Spinal cord (tissue), 10 donors: ENCODE data around the gene FBXO11. TPM values are rescaled to one million over a fixed set of nuclear protein-coding genes. Genes with fewer than 3 reads are reported as not detected.

Source experiments
- DNase-seq, 6 donors: peaks; one replicate each; pipeline versions ENCODE4 v3.0.0 to v3.0.0-alpha.2; 2013 to 2015; ENCODE audit warnings: low spot score in 6 of 6, low read depth in 4 of 6
- H3K27ac ChIP-seq: one replicate; pipeline ENCODE4 v1.5.1; 2013; ENCODE audit warnings: low read depth, low read length, control low read depth
- H3K27me3 ChIP-seq: one replicate; pipeline ENCODE4 v1.6.1; 2013; ENCODE audit warnings: low read length; ENCODE audit not compliant: control insufficient read depth, insufficient read depth
- H3K36me3 ChIP-seq: one replicate; pipeline ENCODE4 v1.6.1; 2013; ENCODE audit warnings: low read length; ENCODE audit not compliant: control insufficient read depth, insufficient read depth
- H3K4me1 ChIP-seq: one replicate; pipeline ENCODE4 v1.6.1; 2013; ENCODE audit warnings: low read length; ENCODE audit not compliant: control insufficient read depth, insufficient read depth
- H3K4me3 ChIP-seq: one replicate; pipeline ENCODE4 v1.5.1; 2013; ENCODE audit warnings: low read depth, low read length, control low read depth
- H3K9me3 ChIP-seq: one replicate; pipeline ENCODE4 v1.6.1; 2013; ENCODE audit warnings: low read length; ENCODE audit not compliant: control insufficient read depth, insufficient read depth
- WGBS: methylation state at CpG from one replicate; pipeline ENCODE4 v1.1.5; 2013; ENCODE audit warnings: missing lambda C conversion rate; ENCODE audit not compliant: insufficient coverage; 5-methylcytosine and 5-hydroxymethylcytosine counted together
- polyA plus RNA-seq, 2 donors: library from polyadenylated mRNA; unstranded; fragments of 120-200 nt; gene quantifications; one replicate each; pipeline ENCODE4 v1.2.1, GENCODE V29; 2013; ENCODE audit not compliant: insufficient read length in 2 of 2
- total RNA-seq, 2 donors: library from RNA; depleted of rRNA in 1 of 2; stranded (reverse); fragments of 120-200 nt in 1 of 2; fragments of >200 nt in 1 of 2; gene quantifications; one replicate each; pipeline versions ENCODE4 v1.2.3 to v1.2.4, GENCODE V29; 2013 to 2014
- donor health status: healthy.

Gene FBXO11
- total and polyA plus RNA-seq, 4 donors, result 59.6 to 170 (median 94.6) TPM

DNA sequence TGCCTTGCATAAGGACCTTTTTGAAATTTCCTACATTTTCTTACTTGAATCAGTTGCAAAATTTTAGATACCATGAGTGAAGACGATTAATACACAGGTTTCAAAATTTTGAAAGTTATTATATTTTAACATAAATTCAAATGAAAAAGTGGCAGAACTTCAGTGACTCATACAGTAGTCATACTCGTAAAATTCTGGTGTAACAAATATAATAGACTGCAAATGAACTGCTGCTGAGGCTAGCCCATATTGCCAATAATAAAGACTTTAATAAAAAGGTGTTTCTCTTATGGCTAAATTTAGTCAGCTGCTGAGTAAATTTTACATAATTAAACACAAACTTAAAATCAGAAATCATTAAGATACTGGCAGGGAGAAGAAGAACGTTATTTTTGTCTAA lies 86.5 kb downstream of the FBXO11 start:
- no peak for DNase-seq
- H3K4me1 ChIP-seq, result no peaks in the 10 kb centered on the region
- no peaks in the 10 kb centered on the region for H3K9me3 ChIP-seq
- no peak overlapping the region for H3K27ac ChIP-seq
- no peak overlapping the region for H3K4me3 ChIP-seq
- H3K36me3 ChIP-seq, result peaks cover 36% of the 10 kb centered on the region
- WGBS, result no CpG with 5 or more reads among the region's 3 CpGs
- no peaks in the 10 kb centered on the region for H3K27me3 ChIP-seq

DNA sequence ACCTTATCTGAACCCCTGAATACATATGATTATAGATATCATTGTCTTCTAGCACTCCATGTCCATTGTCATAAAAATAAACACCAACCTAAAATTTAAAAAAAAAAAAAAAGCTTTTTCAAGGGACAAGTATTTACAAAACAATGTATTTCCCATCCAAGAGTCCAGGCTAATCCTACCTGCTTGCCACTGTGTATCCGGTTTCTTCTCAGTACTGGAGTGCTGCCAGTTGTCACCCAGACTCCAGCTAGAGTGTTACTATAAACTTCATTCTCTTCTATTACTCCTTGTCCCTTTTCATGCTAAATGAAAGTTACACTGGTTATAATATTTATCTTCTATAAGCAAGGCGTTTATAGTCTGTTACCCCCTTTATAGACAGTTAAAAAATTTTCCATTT lies 87.5 kb downstream of the FBXO11 start:
- peaks cover 31% of the 10 kb centered on the region for H3K36me3 ChIP-seq
- 80% methylated on average over 1 of the region's 2 CpGs for WGBS

DNA sequence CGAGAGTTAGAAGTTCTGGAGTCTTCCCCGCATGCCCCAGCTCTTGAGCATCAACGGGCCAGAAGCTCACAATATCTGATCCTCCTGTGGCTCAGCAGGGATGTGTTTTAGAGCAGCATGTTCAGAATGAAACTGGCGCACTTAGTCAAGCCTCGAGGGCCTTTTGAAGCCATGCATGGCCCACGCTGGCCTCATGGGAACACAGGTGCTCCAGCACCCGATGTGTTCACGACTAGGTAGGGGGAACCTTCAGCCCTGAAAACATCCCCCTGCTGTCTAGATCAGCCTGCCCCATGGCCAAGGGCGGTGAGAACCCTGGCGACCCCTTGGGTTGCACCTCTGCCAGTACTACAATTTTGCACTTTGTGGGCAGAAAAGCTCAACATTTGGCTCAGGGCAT lies 90.5 kb downstream of the FBXO11 start:
- no peak for DNase-seq
- Histone ChIP-seq H3K27me3 (no peaks in the 10 kb centered on the region), H3K27ac (no peak overlapping the region), H3K4me3 (no peak overlapping the region), H3K4me1 (no peaks in the 10 kb centered on the region), H3K36me3 (peaks cover 31% of the 10 kb centered on the region), H3K9me3 (no peaks in the 10 kb centered on the region)
- 93% methylated on average over 10 of the region's 10 CpGs for WGBS

More for the DNA sequence above, 87.5 kb downstream of the FBXO11 start:
- no peaks in the 10 kb centered on the region for H3K4me1 ChIP-seq
- H3K27ac ChIP-seq, result no peak overlapping the region
- DNase-seq, result no peak
- no peak overlapping the region for H3K4me3 ChIP-seq
- H3K9me3 ChIP-seq, result no peaks in the 10 kb centered on the region
- no peaks in the 10 kb centered on the region for H3K27me3 ChIP-seq

DNA sequence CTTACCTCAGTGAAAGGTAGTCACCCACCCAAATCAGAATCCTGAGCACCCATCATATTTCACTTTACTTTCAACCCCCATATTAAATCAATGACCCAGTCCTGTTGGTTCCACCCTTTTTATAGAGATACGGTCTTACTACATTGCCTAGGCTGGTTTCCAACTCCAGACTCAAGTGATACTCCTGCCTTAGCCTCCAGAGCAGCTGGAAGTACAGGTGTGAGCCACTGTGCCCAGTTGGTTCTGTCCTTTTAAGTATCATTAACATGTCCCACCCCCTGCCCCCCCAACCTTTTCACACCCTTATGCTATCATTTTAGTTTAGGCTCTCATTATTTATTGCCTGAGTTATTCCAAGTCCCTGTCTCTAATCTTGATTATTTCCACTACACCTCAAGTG lies 94.6 kb downstream of the FBXO11 start:
- H3K4me1 ChIP-seq, result no peaks in the 10 kb centered on the region
- H3K9me3 ChIP-seq, result no peaks in the 10 kb centered on the region
- no peaks in the 10 kb centered on the region for H3K27me3 ChIP-seq
- H3K36me3 ChIP-seq, result peaks cover 17% of the 10 kb centered on the region
- no peak for DNase-seq
- 80% methylated on average over 1 of the region's 1 CpG for WGBS
- no peak overlapping the region for H3K4me3 ChIP-seq
- no peak overlapping the region for H3K27ac ChIP-seq

DNA sequence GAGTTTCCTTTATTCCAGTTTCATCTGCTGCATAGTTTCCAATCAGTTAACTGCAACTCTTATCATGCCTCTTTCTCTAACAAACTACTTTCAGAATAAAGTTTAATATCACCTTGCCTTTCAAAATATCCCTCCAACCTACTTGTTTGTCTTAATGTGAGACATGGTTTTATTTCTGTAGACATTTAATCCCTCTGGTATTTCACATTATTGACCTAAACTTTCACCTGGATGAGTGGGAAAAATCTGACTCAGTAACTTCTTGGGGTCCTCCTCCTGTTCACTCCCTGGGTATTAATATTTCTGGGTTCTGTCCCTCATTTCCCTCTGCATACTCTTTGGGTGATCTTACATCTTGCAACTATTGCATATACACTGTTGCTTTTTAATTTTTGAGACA lies 95.4 kb downstream of the FBXO11 start:
- DNase-seq, result no peak
- H3K27me3 ChIP-seq, result no peaks in the 10 kb centered on the region
- H3K27ac ChIP-seq, result no peak overlapping the region
- H3K4me3 ChIP-seq, result no peak overlapping the region
- no peaks in the 10 kb centered on the region for H3K9me3 ChIP-seq
- peaks cover 13% of the 10 kb centered on the region for H3K36me3 ChIP-seq
- no peaks in the 10 kb centered on the region for H3K4me1 ChIP-seq

DNA sequence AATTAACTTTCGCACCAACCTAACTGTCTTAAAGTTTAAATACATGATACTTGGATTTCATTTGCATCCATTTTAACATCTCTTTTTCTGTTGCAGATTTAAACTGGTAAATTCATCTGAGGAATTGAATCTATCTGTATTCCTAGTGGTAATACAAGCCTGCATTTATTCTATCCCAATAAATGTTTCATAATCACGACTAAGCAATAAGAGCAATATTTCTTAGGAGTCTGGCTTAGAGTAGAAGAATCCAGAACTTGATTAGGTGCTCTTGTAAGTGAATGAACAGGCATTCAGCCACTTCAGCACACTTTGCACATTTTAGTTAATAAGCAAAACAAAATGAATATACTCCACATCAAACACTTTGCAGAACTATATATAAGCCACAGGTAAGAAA lies 96.4 kb downstream of the FBXO11 start:
- Histone ChIP-seq H3K4me1 (no peaks in the 10 kb centered on the region), H3K36me3 (peaks cover 15% of the 10 kb centered on the region), H3K27ac (no peak overlapping the region), H3K9me3 (no peaks in the 10 kb centered on the region), H3K27me3 (no peaks in the 10 kb centered on the region), H3K4me3 (no peak overlapping the region)
- WGBS, result no CpG with 5 or more reads among the region's 2 CpGs
- DNase-seq, result no peak

DNA sequence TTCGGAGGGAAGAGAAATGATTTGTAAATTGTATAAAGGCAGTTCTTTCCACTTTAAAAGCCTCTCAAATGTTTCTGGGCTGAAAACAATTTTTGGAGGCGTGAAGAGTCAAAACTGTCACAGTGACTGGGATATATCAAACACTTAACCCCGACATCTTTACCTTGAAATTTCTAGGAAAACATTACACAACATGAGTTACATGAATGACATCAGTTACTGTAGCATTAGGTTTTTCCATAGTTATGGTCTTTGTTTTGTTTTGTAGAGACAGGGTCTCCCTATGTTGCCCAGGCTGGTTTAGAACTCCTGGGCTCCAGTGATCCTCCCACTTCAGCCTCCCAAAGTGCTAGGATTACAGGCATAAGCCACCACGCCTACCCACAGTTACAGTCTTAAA lies 97.7 kb downstream of the FBXO11 start:
- Histone ChIP-seq H3K27ac (no peak overlapping the region), H3K27me3 (no peaks in the 10 kb centered on the region), H3K9me3 (no peaks in the 10 kb centered on the region), H3K4me1 (no peaks in the 10 kb centered on the region), H3K4me3 (no peak overlapping the region), H3K36me3 (peaks cover 20% of the 10 kb centered on the region)
- no peak for DNase-seq
- WGBS, result no CpG with 5 or more reads among the region's 4 CpGs

DNA sequence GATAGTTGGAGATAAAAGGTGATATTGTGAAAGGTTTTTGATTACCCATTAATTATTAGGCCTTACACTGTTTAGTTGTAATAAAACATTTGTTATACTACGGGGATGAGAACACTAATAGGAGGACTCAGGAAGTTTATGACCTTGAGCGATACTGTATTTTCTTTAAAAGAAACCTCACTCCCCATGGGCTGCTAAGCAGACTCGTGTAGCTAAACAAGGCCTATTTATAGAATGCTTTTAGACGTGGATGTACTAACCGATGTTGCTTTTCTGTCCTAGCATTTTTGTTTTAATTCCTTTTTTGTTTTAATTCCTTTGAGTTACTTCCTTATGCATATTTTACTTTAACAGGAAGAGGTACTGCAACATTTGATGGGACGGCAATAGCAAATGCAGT lies 100.4 kb downstream of the FBXO11 start:
- Histone ChIP-seq H3K4me3 (no peak overlapping the region), H3K36me3 (peaks cover 26% of the 10 kb centered on the region), H3K27me3 (no peaks in the 10 kb centered on the region), H3K27ac (no peak overlapping the region), H3K9me3 (peaks cover 2% of the 10 kb centered on the region), H3K4me1 (no peaks in the 10 kb centered on the region)
- no peak for DNase-seq
- no CpG with 5 or more reads among the region's 6 CpGs for WGBS

DNA sequence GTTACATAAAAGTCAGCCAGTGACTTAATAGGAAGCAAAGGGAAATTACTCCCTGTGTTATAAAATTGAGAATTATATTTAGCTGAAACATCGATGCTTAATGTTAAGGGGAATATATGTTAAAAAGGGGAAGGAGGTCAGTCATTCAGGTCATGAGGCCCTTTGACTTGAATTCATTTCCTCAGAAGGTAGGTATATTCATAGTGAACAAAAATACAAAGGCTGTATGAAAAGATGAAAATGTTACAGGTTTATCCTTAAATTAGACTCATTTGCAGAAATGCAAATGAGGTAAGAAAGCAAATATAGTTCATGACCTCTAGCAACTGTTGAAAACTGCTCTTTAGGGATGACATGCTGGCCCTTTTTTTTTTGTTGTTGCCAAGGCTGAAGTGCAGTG lies 102.5 kb downstream of the FBXO11 start:
- no peaks in the 10 kb centered on the region for H3K27me3 ChIP-seq
- H3K9me3 ChIP-seq, result peaks cover 2% of the 10 kb centered on the region
- no peak overlapping the region for H3K27ac ChIP-seq
- no peak overlapping the region for H3K4me3 ChIP-seq
- no peak for DNase-seq
- H3K4me1 ChIP-seq, result no peaks in the 10 kb centered on the region
- WGBS, result 86% methylated on average over 1 of the region's 1 CpG
- peaks cover 32% of the 10 kb centered on the region for H3K36me3 ChIP-seq

DNA sequence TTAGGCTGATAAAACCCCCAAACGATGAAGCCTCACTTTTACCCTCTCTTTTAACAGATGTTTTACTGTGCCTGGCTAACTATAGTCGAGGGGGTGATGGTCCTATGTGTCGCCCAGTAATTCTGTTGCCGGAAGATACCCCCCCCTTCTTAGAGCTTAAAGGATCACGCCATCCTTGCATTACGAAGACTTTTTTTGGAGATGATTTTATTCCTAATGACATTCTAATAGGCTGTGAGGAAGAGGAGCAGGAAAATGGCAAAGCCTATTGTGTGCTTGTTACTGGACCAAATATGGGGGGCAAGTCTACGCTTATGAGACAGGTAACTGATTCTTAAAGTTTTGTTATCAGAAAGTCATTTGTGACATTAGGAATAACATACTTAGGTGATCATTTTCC lies 102.9 kb downstream of the FBXO11 start:
- Histone ChIP-seq H3K4me1 (no peaks in the 10 kb centered on the region), H3K27me3 (no peaks in the 10 kb centered on the region), H3K9me3 (peaks cover 2% of the 10 kb centered on the region), H3K4me3 (no peak overlapping the region), H3K27ac (no peak overlapping the region), H3K36me3 (peaks cover 36% of the 10 kb centered on the region)
- no peak for DNase-seq
- no CpG with 5 or more reads among the region's 7 CpGs for WGBS
